Panc1 (cell line): Measurements from ENCODE around the gene SND1. TPM values are rescaled to one million over a fixed set of nuclear protein-coding genes. Genes with fewer than 3 reads are reported as not detected.

Experiments used
- ATAC-seq: fragments of 200-7000 bp; cut with Tn5 transposase; 2 replicates; pipeline ENCODE4 v1.9.1; 2020; ENCODE audit warnings: mild to moderate bottlenecking, moderate library complexity
- BruUV-seq: library from RNA; stranded (reverse); fragments of 400-500 nt; replicated peaks from 2 replicates; lab custom pipeline; 2021; lab: Mats Ljungman, UMichigan
- CTCF ChIA-PET: fragments of 300-600 bp; sonication (Branson Sonifier 250); formaldehyde crosslinking; loops from one replicate; lab custom pipeline; 2022; ENCODE audit warnings: antibody characterized with exemption; lab: Charles Lee
- POLR2A ChIA-PET: fragments of 300-600 bp; sonication (Branson Sonifier 250); formaldehyde crosslinking; loops from one replicate; lab custom pipeline; 2022; ENCODE audit warnings: antibody characterized with exemption; lab: Charles Lee
- DNase-seq: peaks from one replicate; pipeline ENCODE4 v3.0.0-alpha.2; 2010; ENCODE audit warnings: low read depth, low spot score
- H3K27ac ChIP-seq: 2 replicates; pipeline ENCODE4 v1.5.1; 2011; ENCODE audit warnings: mild to moderate bottlenecking, low read length, inconsistent platforms
- H3K27me3 ChIP-seq: fragments of 200-500 bp; sonication (Bioruptor generic); 2 replicates; pipeline ENCODE4 v1.6.0; 2014; ENCODE audit warnings: low read length, inconsistent platforms; ENCODE audit not compliant: control insufficient read depth, insufficient read depth
- H3K36me3 ChIP-seq: fragments of 200-500 bp; sonication (Bioruptor generic); 2 replicates; pipeline ENCODE4 v1.5.1; 2014; ENCODE audit warnings: inconsistent platforms, mild to moderate bottlenecking, low read length, moderate library complexity; ENCODE audit not compliant: control insufficient read depth, insufficient read depth
- H3K4me1 ChIP-seq: 2 replicates; pipeline ENCODE4 v1.5.1; 2011; ENCODE audit warnings: inconsistent platforms, mild to moderate bottlenecking, low read length, moderate library complexity; ENCODE audit not compliant: control insufficient read depth, insufficient read depth
- H3K4me3 ChIP-seq, 2 experiments: 2 replicates each; pipeline ENCODE4 v1.5.1; 2011 to 2012; ENCODE audit warnings: low read depth in 2 of 2, low read length in 2 of 2, mild to moderate bottlenecking in 2 of 2, inconsistent platforms in 1 of 2, moderate library complexity in 1 of 2
- H3K9me3 ChIP-seq: fragments of 200-500 bp; sonication (Bioruptor generic); 2 replicates; pipeline ENCODE4 v1.5.1; 2014; ENCODE audit warnings: low read depth, mild to moderate bottlenecking, inconsistent platforms, low read length, moderate library complexity; ENCODE audit not compliant: control insufficient read depth, insufficient read depth
- POLR2AphosphoS5 ChIP-seq: IDR thresholded peaks from 2 replicates; pipeline ENCODE4 v1.6.1; 2012; ENCODE audit warnings: mild to moderate bottlenecking, low read depth, low read length, moderate library complexity
- SIN3A ChIP-seq: IDR thresholded peaks from 2 replicates; pipeline ENCODE4 v1.6.1; 2012; ENCODE audit warnings: low read depth, mild to moderate bottlenecking, low read length, moderate library complexity, borderline replicate concordance; ENCODE audit not compliant: insufficient read depth
- TCF7L2 ChIP-seq: IDR thresholded peaks from 2 replicates; pipeline ENCODE4 v1.6.1; 2011; ENCODE audit warnings: mild to moderate bottlenecking, low read depth, low read length, inconsistent platforms
- in situ Hi-C: cut with HindIII; loops from 2 replicates; pipeline ENCODE4 v1.10.0; 2016; ENCODE audit warnings: low sequenced_read_pairs, low pct_unique_long_range_greater_than_20kb
- intact Hi-C: fragments of 100-400 bp; cut with micrococcal nuclease; formaldehyde crosslinking; loops from one replicate; pipeline ENCODE4 v1.10.0; 2022; ENCODE audit not compliant: unreplicated experiment
- total RNA-seq: library from RNA; stranded (reverse); gene quantifications from one replicate; pipeline ENCODE4 v1.2.1, GENCODE V29; 2021; ENCODE audit not compliant: unreplicated experiment
- TF ChIP-seq, protein P1 (sequence below): fragments of 450-650 bp; IDR thresholded peaks from 2 replicates; pipeline ENCODE4 v1.5.1; 2017; ENCODE audit warnings: mild to moderate bottlenecking
- TF ChIP-seq, protein P2 (sequence below), 2 experiments: IDR thresholded peaks; 2 replicates each; pipeline ENCODE4 v1.6.1; 2011 to 2012; ENCODE audit warnings: low read depth in 2 of 2, control low read depth in 1 of 2, low read length in 1 of 2, mild to moderate bottlenecking in 1 of 2, moderate library complexity in 1 of 2; ENCODE audit not compliant: insufficient read depth in 1 of 2

SND1 gene
- total RNA-seq, 1 experiment from 2014 or later = 176 TPM

- no peak for DNase-seq
- in situ Hi-C loops = no loop called here
- no peak for ATAC-seq
- intact Hi-C loops = no loop called here
- ChIA-PET POLR2A (no interaction called here), CTCF (no interaction called here)
- BruUV-seq = no TSS peak
- H3K4me3 ChIP-seq = no peak overlapping the region
- H3K36me3 ChIP-seq = no peaks in the 10 kb centered on the region
- no peaks in the 10 kb centered on the region for H3K27me3 ChIP-seq
- no peak for TF ChIP-seq POLR2AphosphoS5
- TF ChIP-seq, protein P1, sequence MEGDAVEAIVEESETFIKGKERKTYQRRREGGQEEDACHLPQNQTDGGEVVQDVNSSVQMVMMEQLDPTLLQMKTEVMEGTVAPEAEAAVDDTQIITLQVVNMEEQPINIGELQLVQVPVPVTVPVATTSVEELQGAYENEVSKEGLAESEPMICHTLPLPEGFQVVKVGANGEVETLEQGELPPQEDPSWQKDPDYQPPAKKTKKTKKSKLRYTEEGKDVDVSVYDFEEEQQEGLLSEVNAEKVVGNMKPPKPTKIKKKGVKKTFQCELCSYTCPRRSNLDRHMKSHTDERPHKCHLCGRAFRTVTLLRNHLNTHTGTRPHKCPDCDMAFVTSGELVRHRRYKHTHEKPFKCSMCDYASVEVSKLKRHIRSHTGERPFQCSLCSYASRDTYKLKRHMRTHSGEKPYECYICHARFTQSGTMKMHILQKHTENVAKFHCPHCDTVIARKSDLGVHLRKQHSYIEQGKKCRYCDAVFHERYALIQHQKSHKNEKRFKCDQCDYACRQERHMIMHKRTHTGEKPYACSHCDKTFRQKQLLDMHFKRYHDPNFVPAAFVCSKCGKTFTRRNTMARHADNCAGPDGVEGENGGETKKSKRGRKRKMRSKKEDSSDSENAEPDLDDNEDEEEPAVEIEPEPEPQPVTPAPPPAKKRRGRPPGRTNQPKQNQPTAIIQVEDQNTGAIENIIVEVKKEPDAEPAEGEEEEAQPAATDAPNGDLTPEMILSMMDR = no peak
- TF ChIP-seq TCF7L2 = no peak
- TF ChIP-seq, protein P2, sequence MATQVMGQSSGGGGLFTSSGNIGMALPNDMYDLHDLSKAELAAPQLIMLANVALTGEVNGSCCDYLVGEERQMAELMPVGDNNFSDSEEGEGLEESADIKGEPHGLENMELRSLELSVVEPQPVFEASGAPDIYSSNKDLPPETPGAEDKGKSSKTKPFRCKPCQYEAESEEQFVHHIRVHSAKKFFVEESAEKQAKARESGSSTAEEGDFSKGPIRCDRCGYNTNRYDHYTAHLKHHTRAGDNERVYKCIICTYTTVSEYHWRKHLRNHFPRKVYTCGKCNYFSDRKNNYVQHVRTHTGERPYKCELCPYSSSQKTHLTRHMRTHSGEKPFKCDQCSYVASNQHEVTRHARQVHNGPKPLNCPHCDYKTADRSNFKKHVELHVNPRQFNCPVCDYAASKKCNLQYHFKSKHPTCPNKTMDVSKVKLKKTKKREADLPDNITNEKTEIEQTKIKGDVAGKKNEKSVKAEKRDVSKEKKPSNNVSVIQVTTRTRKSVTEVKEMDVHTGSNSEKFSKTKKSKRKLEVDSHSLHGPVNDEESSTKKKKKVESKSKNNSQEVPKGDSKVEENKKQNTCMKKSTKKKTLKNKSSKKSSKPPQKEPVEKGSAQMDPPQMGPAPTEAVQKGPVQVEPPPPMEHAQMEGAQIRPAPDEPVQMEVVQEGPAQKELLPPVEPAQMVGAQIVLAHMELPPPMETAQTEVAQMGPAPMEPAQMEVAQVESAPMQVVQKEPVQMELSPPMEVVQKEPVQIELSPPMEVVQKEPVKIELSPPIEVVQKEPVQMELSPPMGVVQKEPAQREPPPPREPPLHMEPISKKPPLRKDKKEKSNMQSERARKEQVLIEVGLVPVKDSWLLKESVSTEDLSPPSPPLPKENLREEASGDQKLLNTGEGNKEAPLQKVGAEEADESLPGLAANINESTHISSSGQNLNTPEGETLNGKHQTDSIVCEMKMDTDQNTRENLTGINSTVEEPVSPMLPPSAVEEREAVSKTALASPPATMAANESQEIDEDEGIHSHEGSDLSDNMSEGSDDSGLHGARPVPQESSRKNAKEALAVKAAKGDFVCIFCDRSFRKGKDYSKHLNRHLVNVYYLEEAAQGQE (IDR thresholded peaks at IDR 0.05; ENCODE audit: insufficient read depth in 1 of 2, low read depth in 2 of 2, low read length in 1 of 2) = no peak
- TF ChIP-seq SIN3A = no peak
- H3K4me1 ChIP-seq = no peaks in the 10 kb centered on the region
- H3K27ac ChIP-seq = no peak overlapping the region
- no peaks in the 10 kb centered on the region; the same call in 1 of the 2 replicates for H3K9me3 ChIP-seq
Observed at GRCh38 chr7:127976738-127977120, 324.7 kb downstream of the SND1 start.

DNA sequence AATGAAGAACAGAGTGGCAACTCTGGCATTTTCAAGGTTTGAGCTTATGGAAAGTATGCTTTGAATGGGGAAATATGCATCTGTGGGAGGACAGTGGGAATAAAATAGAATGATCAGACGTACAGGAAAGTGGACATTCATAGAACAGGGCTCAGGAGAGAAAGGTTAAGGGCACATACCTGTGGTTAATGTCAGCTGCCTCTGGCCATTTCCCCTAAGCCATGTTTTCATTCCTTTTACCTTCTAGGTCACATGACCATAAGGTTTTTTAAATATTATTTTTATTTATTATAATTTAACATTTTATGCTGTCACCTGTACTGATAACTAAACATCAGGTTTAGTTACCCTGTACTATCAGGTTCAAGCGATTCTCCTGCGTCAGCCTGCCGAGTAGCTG, 326.4 kb downstream of the SND1 start:
- Histone ChIP-seq H3K9me3 (no peaks in the 10 kb centered on the region; the same call in 1 of the 2 replicates), H3K27ac (no peak overlapping the region), H3K4me1 (no peaks in the 10 kb centered on the region), H3K36me3 (no peaks in the 10 kb centered on the region), H3K4me3 (no peak overlapping the region), H3K27me3 (no peaks in the 10 kb centered on the region)
- DNase-seq (no peak), ATAC-seq (no peak)
- TF ChIP-seq, protein P2 (IDR thresholded peaks at IDR 0.05; ENCODE audit: insufficient read depth in 1 of 2, low read depth in 2 of 2, low read length in 1 of 2) = no peak
- TF ChIP-seq POLR2AphosphoS5 (no peak), SIN3A (no peak), TCF7L2 (no peak)
- TF ChIP-seq, protein P1 = no peak
- in situ Hi-C loops (no loop called here), intact Hi-C loops (no loop called here)
- CTCF ChIA-PET = no interaction called here
- POLR2A ChIA-PET = no interaction called here
- no TSS peak for BruUV-seq
